Stimulated activated CD4-positive, alpha-beta T cell treated with anti-CD3 and anti-CD28 coated beads, Interleukin-1b, Interleukin-23, amount 100 ng/mL, for 48 hours (primary cell): ENCODE results near the gene TEK.

ENCODE experiments used
- DNase-seq: peaks from one replicate; pipeline ENCODE4 v3.0.0-alpha.2; 2020

TEK gene

DNA sequence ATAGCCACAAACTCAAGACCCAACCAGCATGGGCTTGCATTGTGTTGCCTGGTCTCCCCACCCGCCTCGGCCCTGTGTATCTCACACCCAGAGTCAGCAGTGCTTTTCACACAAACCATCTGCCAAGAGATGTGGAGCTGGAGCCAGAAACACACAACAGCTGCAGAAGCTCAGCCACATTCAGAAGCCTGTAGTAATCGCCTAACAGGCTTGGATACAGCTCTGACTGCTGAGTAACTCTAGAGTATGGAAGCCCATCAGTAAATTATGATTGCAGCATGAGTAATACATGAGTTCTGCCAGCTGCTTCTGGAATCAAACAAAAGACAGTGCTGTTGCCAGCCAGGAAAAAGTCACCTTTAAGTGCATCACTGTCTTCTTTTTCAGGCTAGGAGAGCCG is 16.0 kb downstream of the TEK start:
- DNase-seq = no peak

GRCh38 chr9:27125936-27126335 is 16.9 kb downstream of the TEK start:
- no peak for DNase-seq

- DNase-seq = no peak
These were observed 17.6 kb downstream of the TEK start for GRCh38 chr9:27126670-27127069.

- DNase-seq = no peak
These were observed 20.2 kb downstream of the TEK start for GRCh38 chr9:27129221-27129620.

- no peak for DNase-seq
These were observed 22.7 kb downstream of the TEK start for GRCh38 chr9:27131731-27132130.

DNA sequence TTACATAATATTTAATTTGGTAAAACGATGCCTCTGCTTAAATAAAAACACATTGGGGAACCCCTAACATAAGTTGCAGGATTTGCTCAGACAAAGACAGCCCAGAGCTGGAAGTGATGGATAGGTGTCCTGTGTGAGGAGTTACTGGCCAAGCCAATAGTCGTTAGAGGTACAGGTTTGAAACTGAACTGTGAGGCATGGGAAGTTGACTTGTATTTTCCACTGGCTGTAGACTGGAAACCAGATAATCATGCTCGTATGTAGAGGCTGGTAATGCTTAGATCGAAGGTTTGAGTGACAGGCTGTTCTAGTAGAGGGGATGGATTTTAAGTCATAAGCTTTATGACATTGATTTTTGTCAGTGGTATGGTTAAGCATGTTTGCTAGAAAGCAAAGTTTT is 24.8 kb downstream of the TEK start:
- DNase-seq = no peak

DNA sequence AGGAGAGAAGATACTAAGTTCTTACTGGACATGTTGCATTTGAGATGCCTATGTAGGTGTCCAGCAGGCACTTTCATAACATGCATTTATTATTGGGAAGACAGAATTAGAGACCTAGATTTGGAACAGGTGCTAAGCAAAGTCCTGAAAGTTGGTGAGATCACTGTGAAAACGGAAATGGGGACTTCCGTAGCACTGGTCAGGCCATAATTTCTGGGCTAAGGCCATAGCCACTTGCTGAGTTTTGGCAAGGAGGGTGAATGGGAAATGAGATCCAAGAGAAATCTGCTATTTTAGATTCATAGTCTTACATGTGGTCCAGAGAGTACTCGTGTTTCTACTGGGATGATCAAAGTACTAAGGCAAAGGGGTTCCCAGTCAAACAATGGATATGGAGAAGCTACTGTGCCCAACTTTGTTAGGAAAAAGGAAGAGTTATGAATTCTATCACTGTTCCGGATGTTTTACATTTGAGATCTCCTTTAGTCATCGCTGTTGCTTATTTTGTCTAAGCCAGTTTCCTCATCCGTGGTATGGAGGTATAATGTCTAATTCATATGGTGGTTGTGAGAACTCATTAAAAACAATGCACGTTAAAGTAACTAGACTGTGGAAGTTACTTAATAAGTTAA is 33.4 kb downstream of the TEK start:
- no peak for DNase-seq

- DNase-seq = no peak
These were observed 36.1 kb downstream of the TEK start for GRCh38 chr9:27145143-27145542.

GRCh38 chr9:27149651-27150050 is 40.6 kb downstream of the TEK start:
- DNase-seq = no peak

GRCh38 chr9:27150746-27151406 is 41.9 kb downstream of the TEK start:
- DNase-seq = no peak

GRCh38 chr9:27151693-27152404 is 42.8 kb downstream of the TEK start:
- no peak for DNase-seq

DNA sequence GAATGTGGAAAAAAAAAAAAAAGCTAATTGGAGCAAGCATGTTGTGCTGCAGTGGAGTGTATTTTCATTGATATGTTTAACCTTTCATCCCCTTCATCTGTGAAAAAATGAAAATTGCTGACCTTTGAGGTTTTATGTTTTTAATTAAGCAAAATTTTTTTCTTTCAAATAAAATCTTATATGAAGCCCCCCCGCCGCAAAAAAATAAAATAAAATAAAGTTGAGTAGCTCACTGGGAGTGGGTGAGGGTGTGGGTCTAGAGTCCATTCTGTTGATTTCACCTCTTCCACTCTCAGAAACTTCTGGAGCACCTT is 43.3 kb downstream of the TEK start:
- DNase-seq = no peak

DNA sequence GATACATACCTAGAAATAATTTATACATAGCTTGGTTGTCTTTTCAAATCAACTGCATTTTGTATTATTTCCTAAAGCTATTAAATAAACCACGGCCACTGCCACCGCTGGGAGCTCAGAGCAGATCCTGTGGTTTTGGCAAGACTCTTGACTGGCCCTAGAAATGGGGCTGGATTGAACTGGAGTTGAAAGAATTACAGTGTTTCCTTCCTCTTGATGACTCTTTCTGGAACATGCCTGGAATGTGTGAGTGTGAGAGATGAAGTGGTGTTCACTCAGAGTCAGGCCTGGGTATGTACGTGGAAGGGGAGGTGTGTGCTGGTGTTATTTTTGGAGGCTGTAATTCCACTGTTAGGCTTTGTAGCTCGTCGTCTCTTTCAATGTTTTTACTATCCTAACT is 45.9 kb downstream of the TEK start:
- DNase-seq = no peak

DNA sequence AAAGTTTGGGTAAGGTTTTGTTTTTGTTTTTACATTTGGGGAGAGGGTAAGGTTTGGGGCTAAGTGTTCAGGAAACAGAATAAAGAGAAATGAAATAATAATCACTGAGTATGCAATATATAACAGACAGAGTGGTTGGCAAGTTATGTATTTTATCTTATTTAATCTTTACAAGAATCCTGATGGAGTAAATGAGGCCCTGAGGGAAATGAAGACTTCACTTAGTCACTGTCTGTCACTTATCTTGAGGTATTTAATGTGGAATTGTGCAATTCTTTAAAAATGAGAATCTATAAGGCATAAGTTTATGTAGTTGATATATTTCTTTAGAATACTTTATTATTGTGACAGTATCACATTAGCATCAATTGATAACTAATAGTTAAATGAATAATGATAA is 48.1 kb downstream of the TEK start:
- DNase-seq = no peak

- DNase-seq = no peak
These were observed 48.7 kb downstream of the TEK start for GRCh38 chr9:27157736-27158135.

GRCh38 chr9:27160636-27161035 is 51.6 kb downstream of the TEK start:
- DNase-seq = no peak

- DNase-seq = no peak
These were observed 53.0 kb downstream of the TEK start for GRCh38 chr9:27162045-27162444.

- no peak for DNase-seq
These were observed 56.0 kb downstream of the TEK start for GRCh38 chr9:27165068-27165467.

DNA sequence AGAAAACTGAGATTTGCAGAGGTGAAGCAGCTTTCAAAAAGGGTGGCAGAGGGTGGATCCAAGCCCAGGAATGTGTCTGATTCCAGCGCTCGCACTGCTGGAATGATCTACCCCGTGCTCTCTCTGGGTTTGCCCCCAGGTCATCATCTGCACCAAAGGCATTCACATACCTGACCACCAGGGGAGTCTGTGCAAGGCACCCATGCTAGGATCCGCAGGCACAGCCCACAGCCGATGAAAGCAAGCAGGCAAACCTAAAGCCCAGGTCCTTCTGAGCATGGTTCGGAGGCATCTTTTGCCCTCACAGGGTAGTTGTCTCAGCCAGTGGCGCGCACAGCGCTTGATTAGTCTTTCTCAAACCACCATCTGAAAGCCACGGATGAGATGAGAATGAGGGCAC is 56.6 kb downstream of the TEK start:
- DNase-seq = no peak

- DNase-seq = no peak
These were observed 59.5 kb downstream of the TEK start for GRCh38 chr9:27168496-27168895.

GRCh38 chr9:27168951-27169350 is 59.9 kb downstream of the TEK start:
- no peak for DNase-seq

GRCh38 chr9:27176971-27177370 is 67.9 kb downstream of the TEK start:
- no peak for DNase-seq

GRCh38 chr9:27179245-27179865 is 70.3 kb downstream of the TEK start:
- DNase-seq = no peak

DNA sequence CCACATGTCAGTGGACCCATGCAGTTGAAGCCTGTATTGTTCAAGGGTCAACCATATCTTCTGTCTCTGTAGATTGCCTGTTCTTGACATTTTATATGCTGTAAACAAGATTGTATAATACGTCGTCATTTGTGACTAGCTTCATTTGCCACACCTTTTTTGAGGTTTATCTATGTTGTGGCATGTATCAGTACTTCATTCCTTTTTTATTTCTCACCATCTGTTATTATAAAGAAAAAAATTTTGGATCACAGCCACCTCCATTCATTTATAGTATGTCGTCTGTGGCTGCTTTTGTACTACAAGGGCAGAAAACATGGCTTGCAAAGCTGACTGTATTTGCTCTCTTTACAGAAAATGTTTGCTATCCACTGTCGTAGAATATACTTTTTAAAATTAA is 72.4 kb downstream of the TEK start:
- DNase-seq = no peak
